HEK293T (cell line): ENCODE measurements around the gene PI4KA.
A peak's percentile ranks its signal among the peaks of the same experiment; 100 is the strongest.

Source experiments
- CTCF ChIA-PET: fragments of 350-600 bp; formaldehyde crosslinking; extraction: SDS; loops from one replicate; lab custom pipeline; 2021; ENCODE audit warnings: antibody characterized with exemption, inconsistent platforms; lab: Yijun Ruan, JAX
- POLR2A ChIA-PET: fragments of 350-600 bp; formaldehyde crosslinking; extraction: SDS; loops from one replicate; lab custom pipeline; 2020; ENCODE audit warnings: antibody characterized with exemption, inconsistent platforms; lab: Yijun Ruan, JAX
- DNase-seq: peaks from one replicate; pipeline ENCODE4 v3.0.0; 2012; ENCODE audit warnings: mixed read lengths; ENCODE audit errors: extremely low spot score
- ARNT ChIP-seq: fragments of 450-650 bp; IDR thresholded peaks from 2 replicates; pipeline ENCODE4 v1.6.1; 2017; ENCODE audit warnings: mild to moderate bottlenecking
- BHLHE40 ChIP-seq: fragments of 450-650 bp; IDR thresholded peaks from 2 replicates; pipeline ENCODE4 v1.6.1; 2016; ENCODE audit warnings: mild to moderate bottlenecking, moderate library complexity, borderline replicate concordance
- CTBP1 ChIP-seq: fragments of 450-650 bp; IDR thresholded peaks from 2 replicates; pipeline ENCODE4 v1.6.1; 2016; ENCODE audit warnings: borderline replicate concordance
- ELF4 ChIP-seq: fragments of 450-650 bp; IDR thresholded peaks from 2 replicates; pipeline ENCODE4 v1.6.1; 2017; ENCODE audit warnings: antibody characterized with exemption
- FOXA1 ChIP-seq: fragments of 450-650 bp; IDR thresholded peaks from 2 replicates; pipeline ENCODE4 v1.6.1; 2016; ENCODE audit warnings: mild to moderate bottlenecking
- FOXK2 ChIP-seq: fragments of 450-650 bp; IDR thresholded peaks from 2 replicates; pipeline ENCODE4 v1.6.1; 2016; ENCODE audit warnings: mild to moderate bottlenecking
- FOXM1 ChIP-seq: fragments of 450-650 bp; IDR thresholded peaks from 2 replicates; pipeline ENCODE4 v1.6.1; 2017; ENCODE audit warnings: mild to moderate bottlenecking, borderline replicate concordance
- HDGF ChIP-seq: fragments of 450-650 bp; IDR thresholded peaks from 2 replicates; pipeline ENCODE4 v1.6.1; 2017; ENCODE audit warnings: antibody characterized with exemption, borderline replicate concordance
- L3MBTL2 ChIP-seq: fragments of 450-650 bp; conservative IDR thresholded peaks from 2 replicates; pipeline ENCODE4 v1.6.1; 2016; ENCODE audit warnings: mild to moderate bottlenecking
- LEF1 ChIP-seq: fragments of 450-650 bp; IDR thresholded peaks from 2 replicates; pipeline ENCODE4 v1.6.1; 2017; ENCODE audit warnings: mild to moderate bottlenecking, borderline replicate concordance
- NFRKB ChIP-seq: fragments of 450-650 bp; IDR thresholded peaks from 2 replicates; pipeline ENCODE4 v1.6.1; 2016; ENCODE audit warnings: mild to moderate bottlenecking, moderate library complexity
- SP1 ChIP-seq: fragments of 450-650 bp; IDR thresholded peaks from 2 replicates; pipeline ENCODE4 v1.6.1; 2017
- SUZ12 ChIP-seq: fragments of 450-650 bp; IDR thresholded peaks from 2 replicates; pipeline ENCODE4 v1.6.1; 2016; ENCODE audit warnings: mild to moderate bottlenecking
- TARDBP ChIP-seq: fragments of 450-650 bp; IDR thresholded peaks from 2 replicates; pipeline ENCODE4 v1.6.1; 2016
- ZNF384 ChIP-seq: fragments of 450-650 bp; IDR thresholded peaks from 2 replicates; pipeline ENCODE4 v1.6.1; 2016
- TF ChIP-seq, protein P1 (sequence below): fragments of 450-650 bp; IDR thresholded peaks from 2 replicates; pipeline ENCODE4 v1.6.1; 2016

Gene PI4KA

DNA sequence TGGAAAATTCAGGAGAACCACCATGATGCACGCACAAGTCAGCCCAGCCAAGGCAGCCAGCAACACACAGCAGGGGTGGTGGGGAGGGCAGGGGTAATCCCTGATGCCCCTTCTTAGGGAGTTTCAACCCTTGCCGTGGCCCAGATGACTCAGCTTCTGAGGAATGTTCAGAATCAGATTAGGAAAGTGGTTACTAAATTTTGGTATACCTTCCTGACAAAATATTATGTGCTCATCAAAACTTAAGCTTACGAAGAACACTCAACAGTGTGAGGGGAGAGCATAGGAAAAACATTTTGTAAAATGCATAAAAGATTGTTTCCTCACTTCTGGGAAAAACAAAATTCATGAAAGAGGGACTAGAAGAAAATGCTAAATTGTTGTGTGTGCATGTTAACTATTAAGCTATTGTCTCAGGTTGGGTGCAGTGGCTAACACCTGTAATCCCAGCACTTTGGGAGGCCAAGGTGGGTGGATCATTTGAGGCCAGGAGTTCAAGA, 52.6 kb downstream of the PI4KA start:
- TF ChIP-seq ELF4 (no peak), BHLHE40 (no peak), ZNF384 (no peak), CTBP1 (no peak), FOXK2 (no peak), LEF1 (no peak), SUZ12 (no peak), SP1 (no peak), FOXM1 (no peak)
- TF ChIP-seq, protein P1, sequence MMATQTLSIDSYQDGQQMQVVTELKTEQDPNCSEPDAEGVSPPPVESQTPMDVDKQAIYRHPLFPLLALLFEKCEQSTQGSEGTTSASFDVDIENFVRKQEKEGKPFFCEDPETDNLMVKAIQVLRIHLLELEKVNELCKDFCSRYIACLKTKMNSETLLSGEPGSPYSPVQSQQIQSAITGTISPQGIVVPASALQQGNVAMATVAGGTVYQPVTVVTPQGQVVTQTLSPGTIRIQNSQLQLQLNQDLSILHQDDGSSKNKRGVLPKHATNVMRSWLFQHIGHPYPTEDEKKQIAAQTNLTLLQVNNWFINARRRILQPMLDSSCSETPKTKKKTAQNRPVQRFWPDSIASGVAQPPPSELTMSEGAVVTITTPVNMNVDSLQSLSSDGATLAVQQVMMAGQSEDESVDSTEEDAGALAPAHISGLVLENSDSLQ = no peak
- ChIA-PET POLR2A (no interaction called here), CTCF (no interaction called here)
- DNase-seq = no peak

DNA sequence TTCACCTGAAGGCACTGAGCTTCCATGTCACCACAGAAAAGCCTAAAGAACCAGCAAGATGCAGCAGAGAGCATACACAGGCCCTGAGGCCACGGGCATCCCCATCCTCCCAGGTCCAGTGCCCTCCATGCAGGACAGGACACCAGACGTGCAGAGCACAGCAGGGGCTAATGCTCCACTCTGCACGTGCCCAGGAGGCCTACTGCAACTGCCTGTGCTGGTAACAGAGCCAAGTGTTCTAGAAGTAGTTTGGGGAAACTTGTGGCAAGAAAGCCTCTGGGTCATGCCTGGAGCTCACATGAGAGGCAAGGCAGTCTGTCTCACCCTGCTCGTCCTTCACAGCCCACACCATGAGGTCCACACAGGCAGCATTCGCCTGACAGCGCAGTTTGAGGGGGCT, 54.0 kb downstream of the PI4KA start:
- ChIA-PET POLR2A (no interaction called here), CTCF (interaction anchor here (1.3 to 2.1 kb wide), 3 partner anchors 11 to 81 kb away, joined by 3 to 8 read pairs (median 5); no protein-coding TSS in a partner anchor)
- no peak for DNase-seq
- no peak for TF ChIP-seq ZNF384
- no peak for TF ChIP-seq FOXM1
- no peak for TF ChIP-seq CTBP1
- TF ChIP-seq L3MBTL2 = no peak
- no peak for TF ChIP-seq LEF1
- no peak for TF ChIP-seq FOXK2
- TF ChIP-seq FOXA1 = no peak
- TF ChIP-seq NFRKB = no peak
- TF ChIP-seq, protein P1 = no peak
- no peak for TF ChIP-seq TARDBP

DNA sequence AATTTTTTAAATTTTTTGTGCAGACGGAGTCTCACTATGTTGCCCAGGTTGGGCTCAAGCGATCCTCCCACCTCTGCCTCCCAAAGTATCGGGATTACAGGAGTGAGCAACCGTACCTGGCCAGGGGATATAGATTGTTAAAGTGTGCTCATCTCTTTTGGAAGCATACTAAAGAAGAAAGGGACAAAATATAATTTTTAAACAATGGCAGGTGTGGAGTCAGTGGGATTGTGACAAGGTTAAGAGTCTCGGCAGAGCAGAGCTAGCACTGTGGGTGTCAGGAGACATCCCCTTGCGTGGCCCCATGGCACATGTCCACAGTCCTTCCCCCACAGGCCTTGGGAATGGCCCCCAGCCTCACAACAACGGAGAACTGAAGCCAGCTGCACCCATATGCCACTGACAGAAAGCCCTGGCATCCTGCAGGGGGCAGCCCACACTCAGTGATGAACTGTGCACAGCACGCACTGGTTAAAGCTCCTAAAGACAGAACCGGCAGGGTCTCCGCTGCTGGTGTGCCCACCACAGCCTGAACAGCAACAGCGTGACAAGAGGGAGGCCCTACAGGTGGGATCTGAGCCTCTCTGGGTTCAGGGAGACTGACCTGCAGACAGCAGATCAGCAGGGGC, 54.8 kb downstream of the PI4KA start:
- TF ChIP-seq ARNT (no peak), ELF4 (no peak), FOXK2 (no peak), FOXA1 (no peak), HDGF (no peak), BHLHE40 (no peak), NFRKB (no peak), TARDBP (no peak), LEF1 (no peak), L3MBTL2 (no peak), FOXM1 (no peak), SUZ12 (no peak), SP1 (no peak), CTBP1 (no peak), ZNF384 (no peak)
- TF ChIP-seq, protein P1 = no peak
- ChIA-PET CTCF (interaction anchor here (1.3 to 2.1 kb wide), 3 partner anchors 10 to 82 kb away, joined by 3 to 8 read pairs (median 5); no protein-coding TSS in a partner anchor), POLR2A (no interaction called here)
- DNase-seq = peak; percentile 67

DNA sequence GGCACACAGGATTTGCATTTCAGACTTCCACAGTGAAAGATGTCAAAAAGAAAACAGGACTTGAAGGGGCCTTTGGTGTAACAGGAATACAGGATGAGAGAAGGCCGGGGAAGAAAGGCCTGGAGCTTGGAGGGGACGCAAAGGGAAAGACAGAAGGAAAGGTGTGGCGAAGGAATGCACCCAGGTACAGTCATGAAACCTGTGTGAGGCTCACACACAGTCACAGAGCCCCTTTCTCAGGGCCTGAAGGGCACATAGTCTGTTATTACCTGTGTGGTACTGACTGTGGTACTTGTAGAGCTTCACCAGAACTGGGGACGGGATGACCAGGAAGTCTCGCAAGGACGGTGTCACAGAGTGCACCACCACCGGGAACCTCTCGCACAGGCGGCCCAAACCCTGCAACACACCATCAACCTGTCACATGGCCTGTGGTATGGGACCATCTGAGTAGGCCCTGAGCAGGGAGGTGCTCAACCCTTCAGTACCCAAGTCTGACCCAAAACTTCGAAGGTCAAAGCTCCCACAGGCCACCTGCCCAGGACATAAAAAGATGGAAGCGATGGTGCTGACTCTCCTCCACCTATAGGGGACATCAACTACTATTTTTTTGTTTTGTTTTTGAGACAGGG, 55.6 kb downstream of the PI4KA start:
- CTCF ChIA-PET = no interaction called here
- DNase-seq = no peak
- no peak for TF ChIP-seq ARNT
- no peak for TF ChIP-seq TARDBP
- no peak for TF ChIP-seq SUZ12
- no peak for TF ChIP-seq BHLHE40
- no peak for TF ChIP-seq FOXK2
- no peak for TF ChIP-seq LEF1
- no peak for TF ChIP-seq NFRKB
- TF ChIP-seq HDGF = no peak
- TF ChIP-seq L3MBTL2 = no peak
- no peak for TF ChIP-seq FOXA1
- TF ChIP-seq, protein P1 = no peak
- TF ChIP-seq ELF4 = no peak
- no peak for TF ChIP-seq CTBP1
- no peak for TF ChIP-seq ZNF384
- TF ChIP-seq FOXM1 = no peak
- TF ChIP-seq SP1 = no peak

DNA sequence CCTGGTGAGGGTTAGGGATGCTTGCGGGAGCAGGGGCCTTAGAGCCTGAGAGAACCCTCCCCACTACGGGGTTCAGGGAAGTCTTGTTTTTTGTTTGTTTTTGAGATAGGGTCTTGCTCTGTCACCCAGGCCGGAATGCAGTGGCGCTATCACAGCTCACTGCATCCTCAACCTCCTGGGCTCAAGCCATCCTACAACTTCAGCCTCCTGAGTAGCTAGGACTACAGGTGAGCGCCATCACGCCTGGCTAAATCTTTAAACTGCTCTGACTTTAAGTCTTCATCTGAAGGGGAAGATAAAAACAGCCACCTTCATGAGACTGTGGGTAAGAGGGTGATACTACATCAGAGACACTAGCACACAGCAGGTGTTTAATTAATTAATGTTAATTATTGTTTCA, 56.2 kb downstream of the PI4KA start:
- no peak for DNase-seq
- POLR2A ChIA-PET = no interaction called here
- CTCF ChIA-PET = no interaction called here
- TF ChIP-seq HDGF (no peak), ARNT (no peak), TARDBP (no peak), ELF4 (no peak), SP1 (no peak), FOXK2 (no peak), BHLHE40 (no peak), ZNF384 (no peak), L3MBTL2 (no peak), NFRKB (no peak), FOXM1 (no peak)
- TF ChIP-seq, protein P1 = no peak

More for the DNA sequence above, 55.6 kb downstream of the PI4KA start:
- POLR2A ChIA-PET = no interaction called here
